Keratinocyte (primary cell): Measurements from ENCODE around the gene SERINC1. TPM values are rescaled to one million over a fixed set of nuclear protein-coding genes. Genes with fewer than 3 reads are reported as not detected.
"Not testable (repeated sequence)": the region's sequence is repeated elsewhere in the genome, so short reads cannot be mapped to it uniquely, and the experiment has no call there.

Source experiments
- DNase-seq: peaks from one replicate; pipeline ENCODE4 v3.0.0-alpha.2; 2011; ENCODE audit warnings: low read depth, missing footprints, low spot score
- FAIRE-seq: peaks from 2 replicates; lab custom pipeline; 2011; peaks lifted over from hg19 to GRCh38; lab: Jason Lieb, UNC
- H2AFZ ChIP-seq: 2 replicates; pipeline ENCODE4 v1.6.0; 2012; ENCODE audit warnings: low read length, control low read depth, inconsistent platforms; ENCODE audit not compliant: control insufficient read depth
- H3K27ac ChIP-seq: 2 replicates; pipeline ENCODE4 v1.5.1; 2011; ENCODE audit warnings: low read length; ENCODE audit not compliant: control insufficient read depth, insufficient read depth
- H3K27me3 ChIP-seq: 3 replicates; pipeline ENCODE4 v1.6.0; 2011; ENCODE audit warnings: low read length; ENCODE audit not compliant: control insufficient read depth, insufficient read depth; ENCODE audit errors: extremely low read depth
- H3K36me3 ChIP-seq, 2 experiments: 2 replicates in 1 of 2; 3 replicates in 1 of 2; pipeline ENCODE4 v1.5.1; 2011; ENCODE audit warnings: low read length in 2 of 2, mild to moderate bottlenecking in 1 of 2; ENCODE audit not compliant: control insufficient read depth in 2 of 2, insufficient read depth in 2 of 2; ENCODE audit errors: extremely low read depth in 1 of 2
- H3K4me1 ChIP-seq: 3 replicates; pipeline ENCODE4 v1.5.1; 2011; ENCODE audit warnings: low read length; ENCODE audit not compliant: control insufficient read depth, insufficient read depth; ENCODE audit errors: extremely low read depth
- H3K4me2 ChIP-seq: 3 replicates; pipeline ENCODE4 v1.6.0; 2011; ENCODE audit warnings: low read depth, low read length; ENCODE audit not compliant: control insufficient read depth, insufficient read depth; ENCODE audit errors: extremely low read depth
- H3K4me3 ChIP-seq, 3 experiments: fragments of 200-600 bp in 1 of 3; sonication (generic) in 1 of 3; 2 replicates in 2 of 3; 3 replicates in 1 of 3; pipeline ENCODE4 v1.5.1; 2011 to 2016; ENCODE audit warnings: low read length in 3 of 3, mild to moderate bottlenecking in 3 of 3, control low read depth in 2 of 3, inconsistent platforms in 1 of 3, low read depth in 1 of 3, mixed read lengths in 1 of 3, mixed run types in 1 of 3, moderate library complexity in 1 of 3; ENCODE audit not compliant: control insufficient read depth in 2 of 3, insufficient read depth in 2 of 3; ENCODE audit errors: extremely low read depth in 1 of 3
- H3K79me2 ChIP-seq: 2 replicates; pipeline ENCODE4 v1.6.0; 2012; ENCODE audit warnings: low read length; ENCODE audit not compliant: control insufficient read depth, insufficient read depth
- H3K9ac ChIP-seq: 3 replicates; pipeline ENCODE4 v1.6.0; 2011; ENCODE audit warnings: low read length; ENCODE audit not compliant: control insufficient read depth, insufficient read depth; ENCODE audit errors: extremely low read depth
- H3K9me1 ChIP-seq: 3 replicates; pipeline ENCODE4 v1.6.0; 2011; ENCODE audit warnings: low read length; ENCODE audit not compliant: control insufficient read depth, insufficient read depth; ENCODE audit errors: extremely low read depth
- H3K9me3 ChIP-seq: 2 replicates; pipeline ENCODE4 v1.5.1; 2012; ENCODE audit warnings: low read depth, low read length; ENCODE audit not compliant: control insufficient read depth
- H4K20me1 ChIP-seq: 3 replicates; pipeline ENCODE4 v1.6.0; 2011; ENCODE audit warnings: low read length; ENCODE audit not compliant: control insufficient read depth, insufficient read depth; ENCODE audit errors: extremely low read depth
- EZH2 ChIP-seq: IDR thresholded peaks from one replicate; pipeline ENCODE4 v1.6.1; 2012; ENCODE audit warnings: inconsistent platforms, mild to moderate bottlenecking, low read length, moderate library complexity
- dilution Hi-C: fragments of 300-500 bp; cut with MboI; formaldehyde crosslinking; loops from one replicate; pipeline ENCODE4 v1.7.0; 2020; ENCODE audit warnings: low sequenced_read_pairs; ENCODE audit not compliant: extremely low pct_ligation_motif_present
- polyA plus RNA-seq, 5 experiments: library from polyadenylated mRNA; depleted of rRNA in 3 of 5; stranded (reverse) in 3 of 5; stranded (forward) in 1 of 5; unstranded in 1 of 5; fragments of >200 nt; gene quantifications; 1 replicate in 1 of 5; 2 replicates in 3 of 5; 3 replicates in 1 of 5; pipeline versions ENCODE4 v1.2.1 to v1.2.3, GENCODE V29; 2011 to 2012; ENCODE audit warnings: missing spikeins in 2 of 5, low read depth in 1 of 5, low replicate concordance in 1 of 5
- TF ChIP-seq, protein P1 (sequence below), 3 experiments: IDR thresholded peaks in 1 of 3; conservative IDR thresholded peaks in 1 of 3; optimal IDR thresholded peaks in 1 of 3; 2 replicates in 2 of 3; 3 replicates in 1 of 3; pipeline versions ENCODE3 to v1.5.1; 2011; ENCODE audit warnings: low read length in 3 of 3, mild to moderate bottlenecking in 3 of 3, moderate library complexity in 2 of 3, control low read depth in 1 of 3, inconsistent platforms in 1 of 3; ENCODE audit not compliant: insufficient read depth in 2 of 3; ENCODE audit errors: extremely low read depth in 1 of 3

Gene SERINC1
- polyA plus RNA-seq, 1 donor (not counting 4 experiments of a cell fraction or from before 2014, with no cell fraction given), result 116 TPM

GRCh38 chr6:122459240-122459639 lies 12.4 kb downstream of the SERINC1 start:
- peaks cover 62% of the 10 kb centered on the region for H3K79me2 ChIP-seq
- no peak overlapping the region for H3K9ac ChIP-seq
- peaks cover 4% of the 10 kb centered on the region for H3K4me1 ChIP-seq
- dilution Hi-C loops, result no loop called here
- DNase-seq (no peak), FAIRE-seq (no peak)
- no peak overlapping the region for H3K4me3 ChIP-seq
- no peaks in the 10 kb centered on the region for H3K9me1 ChIP-seq
- no peaks in the 10 kb centered on the region for H3K27me3 ChIP-seq
- no peaks in the 10 kb centered on the region for H3K9me3 ChIP-seq
- H2AFZ ChIP-seq, result no peak overlapping the region
- H3K4me2 ChIP-seq, result no peak overlapping the region
- H4K20me1 ChIP-seq, result no peaks in the 10 kb centered on the region
- TF ChIP-seq, protein P1, sequence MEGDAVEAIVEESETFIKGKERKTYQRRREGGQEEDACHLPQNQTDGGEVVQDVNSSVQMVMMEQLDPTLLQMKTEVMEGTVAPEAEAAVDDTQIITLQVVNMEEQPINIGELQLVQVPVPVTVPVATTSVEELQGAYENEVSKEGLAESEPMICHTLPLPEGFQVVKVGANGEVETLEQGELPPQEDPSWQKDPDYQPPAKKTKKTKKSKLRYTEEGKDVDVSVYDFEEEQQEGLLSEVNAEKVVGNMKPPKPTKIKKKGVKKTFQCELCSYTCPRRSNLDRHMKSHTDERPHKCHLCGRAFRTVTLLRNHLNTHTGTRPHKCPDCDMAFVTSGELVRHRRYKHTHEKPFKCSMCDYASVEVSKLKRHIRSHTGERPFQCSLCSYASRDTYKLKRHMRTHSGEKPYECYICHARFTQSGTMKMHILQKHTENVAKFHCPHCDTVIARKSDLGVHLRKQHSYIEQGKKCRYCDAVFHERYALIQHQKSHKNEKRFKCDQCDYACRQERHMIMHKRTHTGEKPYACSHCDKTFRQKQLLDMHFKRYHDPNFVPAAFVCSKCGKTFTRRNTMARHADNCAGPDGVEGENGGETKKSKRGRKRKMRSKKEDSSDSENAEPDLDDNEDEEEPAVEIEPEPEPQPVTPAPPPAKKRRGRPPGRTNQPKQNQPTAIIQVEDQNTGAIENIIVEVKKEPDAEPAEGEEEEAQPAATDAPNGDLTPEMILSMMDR (optimal IDR thresholded peaks at IDR 0.05 in 1 of 3, IDR thresholded peaks at IDR 0.05 in 1 of 3, conservative IDR thresholded peaks at IDR 0.05 in 1 of 3; ENCODE audit: extremely low read depth in 1 of 3, insufficient read depth in 2 of 3, low read length in 3 of 3), result no peak
- no peak for TF ChIP-seq EZH2
- no peak overlapping the region for H3K27ac ChIP-seq
- peaks cover 3 to 8% of the 10 kb centered on the region in 2 experiments for H3K36me3 ChIP-seq

GRCh38 chr6:122458087-122458486 lies 13.5 kb downstream of the SERINC1 start:
- Histone ChIP-seq H2AFZ (no peak overlapping the region), H3K79me2 (peaks cover 51% of the 10 kb centered on the region), H4K20me1 (no peaks in the 10 kb centered on the region), H3K9me3 (no peaks in the 10 kb centered on the region), H3K27me3 (no peaks in the 10 kb centered on the region), H3K9me1 (no peaks in the 10 kb centered on the region), H3K36me3 (peaks cover 7 to 8% of the 10 kb centered on the region in 2 experiments), H3K27ac (no peak overlapping the region), H3K4me2 (no peak overlapping the region), H3K9ac (no peak overlapping the region), H3K4me1 (peaks cover 4% of the 10 kb centered on the region), H3K4me3 (no peak overlapping the region)
- FAIRE-seq, result no peak
- dilution Hi-C loops, result no loop called here
- TF ChIP-seq, protein P1 (optimal IDR thresholded peaks at IDR 0.05 in 1 of 3, IDR thresholded peaks at IDR 0.05 in 1 of 3, conservative IDR thresholded peaks at IDR 0.05 in 1 of 3; ENCODE audit: extremely low read depth in 1 of 3, insufficient read depth in 2 of 3, low read length in 3 of 3), result no peak
- no peak for TF ChIP-seq EZH2
- no peak for DNase-seq

GRCh38 chr6:122455116-122455515 lies 16.5 kb downstream of the SERINC1 start:
- H3K4me1 ChIP-seq, H3K4me2 ChIP-seq, H4K20me1 ChIP-seq, H3K9me3 ChIP-seq, H3K9ac ChIP-seq, H3K4me3 ChIP-seq, H2AFZ ChIP-seq, DNase-seq, H3K9me1 ChIP-seq, dilution Hi-C loops, H3K27ac ChIP-seq, H3K27me3 ChIP-seq: not testable (repeated sequence)
- Histone ChIP-seq H3K36me3 (peaks cover 7 to 10% of the 10 kb centered on the region in 2 experiments), H3K79me2 (peaks cover 23% of the 10 kb centered on the region)
- peak; percentile 20 for FAIRE-seq
